ENCODE data around the gene PROS1. TPM values are rescaled to one million over a fixed set of nuclear protein-coding genes. Genes with fewer than 3 reads are reported as not detected.
"Not testable (repeated sequence)": the region's sequence is repeated elsewhere in the genome, so short reads cannot be mapped to it uniquely, and the experiment has no call there.

PROS1 gene
- total RNA-seq, 1 donor from 2014 or later, result 1.1 TPM

DNA sequence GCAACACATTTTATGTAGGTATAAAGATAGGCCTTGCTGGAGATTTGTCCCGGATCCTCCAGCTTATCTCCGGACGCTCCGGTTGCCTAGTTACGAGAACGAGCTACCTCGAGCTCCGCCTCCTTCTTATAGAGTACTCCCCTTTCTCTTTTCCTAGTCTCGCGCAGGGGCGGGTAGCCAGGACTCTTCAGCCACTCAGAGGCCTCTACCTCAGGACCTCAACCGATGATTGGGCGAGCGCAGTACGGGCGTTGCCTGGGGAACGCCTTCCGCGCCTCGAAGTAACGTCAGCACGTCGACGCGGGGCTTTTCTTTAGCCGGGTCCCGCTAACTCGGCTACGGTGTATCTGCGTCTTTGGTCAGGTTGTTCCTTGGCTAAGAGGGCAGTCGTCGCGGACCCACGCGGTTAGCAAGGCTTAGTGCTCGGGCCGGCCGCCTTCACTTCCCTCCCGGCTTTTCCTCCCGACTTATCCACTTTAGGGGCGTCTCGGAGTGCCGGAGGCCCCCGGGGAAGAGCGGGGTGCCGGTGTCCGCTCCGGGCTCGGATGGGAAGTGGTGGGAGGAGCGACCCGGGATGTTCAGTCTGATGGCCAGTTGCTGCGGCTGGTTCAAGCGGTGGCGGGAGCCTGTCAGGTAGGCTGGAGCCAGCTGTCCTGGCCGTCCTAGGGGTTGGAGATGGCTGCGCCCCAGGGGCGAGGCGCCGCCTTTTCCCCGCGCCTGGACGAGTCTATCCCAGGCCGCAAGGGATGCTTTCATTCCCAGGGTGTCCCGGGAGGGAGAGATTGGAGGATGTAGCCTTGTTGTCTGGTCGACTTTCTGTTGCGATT, 6.4 kb upstream of the PROS1 start, which contains the start of gene ARL13B:
Gene ARL13B, plus strand, starts transcription at position 306 of the 827 bp plus-strand sequence. Its CDS starts 269 bp downstream, at position 575.
- intact Hi-C loops (cut with micrococcal nuclease), result loop anchor here (1.0 kb wide), 3 partner anchors 24 to 89 kb away; partner anchors contain the start of gene DHFR2

- intact Hi-C loops (cut with micrococcal nuclease), result no loop called here
These were observed 3.7 kb downstream of the PROS1 start for GRCh38 chr3:93969997-93970396.

DNA sequence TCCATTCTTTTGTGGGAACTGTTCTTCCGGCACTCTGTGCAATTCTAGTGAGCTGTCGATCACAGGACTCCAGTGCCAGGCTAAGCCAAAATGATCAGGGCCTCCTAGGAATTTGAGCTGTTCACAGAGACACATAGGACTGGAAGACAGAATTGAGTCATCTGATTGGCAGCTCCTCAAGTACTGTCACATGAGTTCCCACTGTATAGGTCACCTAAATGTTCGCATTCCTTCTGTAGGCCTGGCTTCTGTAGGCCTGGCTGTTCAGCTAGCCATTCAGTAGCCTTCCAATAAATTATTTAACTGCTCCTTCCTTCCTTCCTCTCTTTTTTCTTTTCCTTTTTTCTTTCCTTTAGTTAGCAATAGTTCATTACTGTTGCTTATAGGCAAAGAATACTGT, 4.3 kb downstream of the PROS1 start:
- intact Hi-C loops (cut with micrococcal nuclease), result no loop called here

GRCh38 chr3:93965106-93965505, 8.6 kb downstream of the PROS1 start:
- intact Hi-C loops (cut with micrococcal nuclease), result not testable (repeated sequence)

DNA sequence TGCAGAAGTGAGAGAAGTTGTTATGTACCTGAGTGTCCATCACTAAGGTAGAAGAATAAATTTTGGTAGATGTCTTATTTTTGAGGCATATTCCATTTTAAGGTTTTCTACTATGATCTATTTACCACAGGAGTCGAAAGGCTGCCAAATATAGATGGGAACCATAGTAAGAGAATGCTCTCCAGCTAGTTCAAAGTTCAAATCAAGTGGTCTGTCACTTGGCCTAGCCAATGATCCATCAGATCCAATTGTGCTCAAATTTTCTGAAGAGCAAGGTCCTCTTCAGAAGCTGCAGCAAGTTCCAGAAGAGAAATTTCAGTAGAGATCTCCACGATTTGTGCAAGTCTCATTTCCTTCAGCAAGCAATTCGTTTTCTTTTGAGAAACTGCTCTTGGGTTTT, 10.9 kb downstream of the PROS1 start:
- intact Hi-C loops (cut with micrococcal nuclease), result no loop called here

DNA sequence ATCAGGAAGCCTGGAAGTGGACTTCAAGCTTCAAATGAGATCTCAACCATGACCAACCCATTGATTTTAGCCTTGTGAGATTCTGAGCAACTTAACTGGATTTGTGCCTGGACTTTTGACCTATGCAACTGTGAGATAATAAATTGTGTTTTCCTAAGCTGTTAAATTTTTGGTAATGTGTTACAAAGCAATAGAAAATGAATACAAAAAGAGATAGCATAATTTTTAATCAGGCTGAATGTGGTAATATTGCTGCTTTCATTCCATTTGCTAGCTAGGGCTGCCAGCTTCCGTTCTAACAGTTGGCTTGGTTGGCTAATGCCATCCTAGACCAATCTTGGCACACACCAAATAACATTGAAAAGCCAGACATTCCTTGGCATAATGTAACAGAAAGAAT, 12.2 kb downstream of the PROS1 start:
- intact Hi-C loops (cut with micrococcal nuclease), result no loop called here

- intact Hi-C loops (cut with micrococcal nuclease), result no loop called here
These were observed 12.7 kb downstream of the PROS1 start for GRCh38 chr3:93961026-93961425.

- intact Hi-C loops (cut with micrococcal nuclease), result not testable (repeated sequence)
These were observed 23.7 kb downstream of the PROS1 start for GRCh38 chr3:93949958-93950357.

- intact Hi-C loops (cut with micrococcal nuclease), result not testable (repeated sequence)
These were observed 36.2 kb downstream of the PROS1 start for GRCh38 chr3:93937485-93937884.

GRCh38 chr3:93936549-93936948, 37.1 kb downstream of the PROS1 start:
- intact Hi-C loops (cut with micrococcal nuclease), result no loop called here

GRCh38 chr3:93934366-93935046, 39.2 kb downstream of the PROS1 start:
- intact Hi-C loops (cut with micrococcal nuclease), result no loop called here

DNA sequence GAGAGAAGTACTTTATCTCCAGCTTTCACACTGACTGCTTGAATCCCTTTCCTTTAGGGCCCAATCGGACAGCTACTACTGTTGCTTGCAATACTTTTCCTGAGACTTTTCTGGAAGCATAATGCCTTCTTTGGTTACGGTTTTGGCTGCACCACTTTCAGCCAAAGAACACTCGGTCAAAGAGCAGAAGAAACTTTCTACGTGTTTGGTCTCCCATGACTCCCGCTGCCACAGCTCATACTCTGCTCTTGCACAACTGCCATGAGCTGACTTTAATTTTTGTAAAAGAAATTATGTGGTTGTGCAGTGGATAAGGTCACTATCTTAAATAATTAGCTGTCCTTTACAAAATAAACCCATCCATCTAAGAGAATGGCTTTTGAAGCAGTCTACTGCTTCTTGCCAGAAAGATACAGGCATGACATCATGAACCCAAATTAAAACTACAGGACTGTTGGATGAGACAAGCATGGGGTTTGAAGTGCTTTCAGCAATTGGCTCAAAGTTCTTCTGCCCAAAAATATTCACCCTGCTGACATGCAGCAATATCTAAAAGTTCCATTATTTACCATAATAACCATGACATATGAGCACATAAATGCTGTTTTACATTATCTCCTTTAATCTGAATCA, 42.0 kb downstream of the PROS1 start:
- intact Hi-C loops (cut with micrococcal nuclease), result no loop called here

GRCh38 chr3:93930041-93930440, 43.7 kb downstream of the PROS1 start:
- intact Hi-C loops (cut with micrococcal nuclease), result no loop called here

- intact Hi-C loops (cut with micrococcal nuclease), result no loop called here
These were observed 46.9 kb downstream of the PROS1 start for GRCh38 chr3:93926789-93927188.

GRCh38 chr3:93924491-93924890, 49.2 kb downstream of the PROS1 start:
- intact Hi-C loops (cut with micrococcal nuclease), result no loop called here

DNA sequence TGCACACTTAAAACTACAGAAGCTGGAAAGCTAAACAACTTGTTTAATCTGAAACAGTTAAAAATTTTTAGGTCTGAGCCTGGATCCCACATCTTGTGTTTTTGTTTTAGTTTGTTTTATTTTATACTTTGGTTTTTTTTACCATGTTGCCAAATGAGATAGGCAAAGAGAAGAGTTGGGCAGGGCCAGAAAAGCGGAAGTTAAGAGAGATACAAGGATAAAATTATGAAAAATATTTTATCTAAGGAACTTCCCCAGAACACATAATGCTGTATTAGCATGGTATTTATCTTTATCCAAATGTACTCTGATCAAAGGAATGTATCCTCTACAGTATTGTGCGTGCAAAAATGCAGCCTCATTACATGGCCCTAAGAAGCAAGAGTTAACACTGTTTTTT, 50.7 kb downstream of the PROS1 start:
- intact Hi-C loops (cut with micrococcal nuclease), result no loop called here

DNA sequence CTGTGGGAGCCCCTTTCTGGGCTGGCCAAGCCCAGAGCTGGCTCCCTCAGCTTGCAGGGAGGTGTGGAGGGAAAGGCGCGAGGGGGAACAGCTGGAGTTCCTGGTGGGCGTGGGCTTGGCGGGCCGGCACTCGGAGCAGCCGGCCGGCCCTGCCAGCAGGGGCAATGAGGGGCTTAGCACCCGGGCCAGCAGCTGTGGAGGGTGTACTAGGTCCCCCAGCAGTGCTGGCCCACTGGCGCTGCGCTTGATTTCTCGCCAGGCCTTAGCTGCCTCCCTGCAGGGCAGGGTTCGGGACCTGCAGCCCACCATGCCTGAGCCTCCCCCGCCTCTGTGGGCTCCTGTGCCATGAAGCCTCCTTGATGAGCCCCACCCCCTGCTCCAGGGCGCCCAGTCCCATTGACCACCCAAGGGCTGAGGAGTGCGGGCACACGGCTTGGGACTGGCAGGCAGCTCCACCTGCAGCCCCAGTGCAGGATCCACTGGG, 56.1 kb downstream of the PROS1 start:
- intact Hi-C loops (cut with micrococcal nuclease), result not testable (repeated sequence)

- intact Hi-C loops (cut with micrococcal nuclease), result not testable (repeated sequence)
These were observed 60.1 kb downstream of the PROS1 start for GRCh38 chr3:93913623-93914022.

- intact Hi-C loops (cut with micrococcal nuclease), result no loop called here
These were observed 62.5 kb downstream of the PROS1 start for GRCh38 chr3:93911206-93911605.

DNA sequence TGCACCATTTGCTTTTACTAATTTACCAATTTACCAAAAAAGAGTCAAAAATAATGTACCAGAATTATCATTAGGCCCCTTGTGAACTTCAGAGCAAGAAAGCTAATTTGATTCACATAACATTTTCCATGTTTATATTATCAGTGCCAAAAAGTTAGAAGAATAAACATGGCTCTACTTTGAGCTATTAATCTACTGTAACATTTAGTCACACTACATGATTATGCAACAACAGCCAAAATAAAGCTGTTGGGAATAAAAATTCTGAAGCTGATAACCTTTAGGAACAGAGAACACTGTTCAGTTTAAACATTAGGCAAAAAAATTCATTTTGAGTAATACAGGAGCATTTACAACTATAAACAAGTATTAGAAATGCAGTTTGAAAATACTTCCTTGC, 63.6 kb downstream of the PROS1 start:
- intact Hi-C loops (cut with micrococcal nuclease), result no loop called here

DNA sequence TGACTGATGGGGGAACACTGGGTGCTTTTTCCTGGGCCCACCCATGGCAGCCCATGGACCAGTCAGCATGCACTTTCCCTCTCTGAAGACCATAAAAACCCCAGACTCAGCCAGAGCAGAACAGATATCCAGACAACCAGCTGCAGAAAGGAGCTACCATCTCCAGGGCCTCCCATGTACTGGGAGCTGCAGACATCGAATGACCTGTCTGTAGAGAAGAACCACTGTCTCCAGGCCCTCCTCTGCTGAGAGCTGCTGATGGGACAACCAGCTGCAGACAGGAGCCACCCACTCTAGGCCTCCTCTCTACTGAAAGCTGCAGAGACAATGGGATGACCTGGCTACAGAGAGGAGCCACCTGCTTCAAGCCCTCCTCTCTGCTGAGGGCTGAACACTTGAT, 66.6 kb downstream of the PROS1 start:
- intact Hi-C loops (cut with micrococcal nuclease), result no loop called here

DNA sequence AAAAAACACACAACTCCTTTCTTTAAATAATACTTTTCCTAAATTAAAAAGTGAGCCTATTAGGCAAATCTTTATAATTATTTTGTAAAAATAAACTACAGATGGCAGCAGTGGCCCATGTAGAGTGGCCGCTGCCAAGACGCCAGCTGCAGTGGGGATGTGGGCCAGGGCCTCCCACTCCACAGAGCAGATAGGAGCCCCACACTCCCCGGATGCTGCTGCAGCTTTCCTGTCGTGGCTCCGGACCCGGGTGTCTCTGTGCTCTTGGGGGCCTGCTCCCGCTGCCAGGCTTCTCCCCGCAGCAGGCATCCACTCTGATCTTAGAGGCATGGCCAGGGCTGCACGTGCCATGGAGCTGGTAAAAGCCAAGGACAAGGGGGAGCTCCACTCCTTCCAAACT, 67.5 kb downstream of the PROS1 start:
- intact Hi-C loops (cut with micrococcal nuclease), result no loop called here
